T47D (cell line): Measurements from ENCODE around the gene RABAC1.

Source experiments
- DNase-seq, 2 experiments: peaks; one replicate each; pipeline versions ENCODE4 v3.0.0 to v3.0.0-alpha.2; 2011 to 2012; ENCODE audit warnings: low read depth in 1 of 2, low spot score in 1 of 2
- JUND ChIP-seq: IDR thresholded peaks from 2 replicates; pipeline ENCODE4 v1.6.1; 2012; ENCODE audit warnings: low read depth
- in situ Hi-C: cut with HindIII; loops from 2 replicates; pipeline ENCODE4 v1.10.0; 2016; ENCODE audit warnings: low sequenced_read_pairs, low pct_unique_long_range_greater_than_20kb

RABAC1 gene

DNA sequence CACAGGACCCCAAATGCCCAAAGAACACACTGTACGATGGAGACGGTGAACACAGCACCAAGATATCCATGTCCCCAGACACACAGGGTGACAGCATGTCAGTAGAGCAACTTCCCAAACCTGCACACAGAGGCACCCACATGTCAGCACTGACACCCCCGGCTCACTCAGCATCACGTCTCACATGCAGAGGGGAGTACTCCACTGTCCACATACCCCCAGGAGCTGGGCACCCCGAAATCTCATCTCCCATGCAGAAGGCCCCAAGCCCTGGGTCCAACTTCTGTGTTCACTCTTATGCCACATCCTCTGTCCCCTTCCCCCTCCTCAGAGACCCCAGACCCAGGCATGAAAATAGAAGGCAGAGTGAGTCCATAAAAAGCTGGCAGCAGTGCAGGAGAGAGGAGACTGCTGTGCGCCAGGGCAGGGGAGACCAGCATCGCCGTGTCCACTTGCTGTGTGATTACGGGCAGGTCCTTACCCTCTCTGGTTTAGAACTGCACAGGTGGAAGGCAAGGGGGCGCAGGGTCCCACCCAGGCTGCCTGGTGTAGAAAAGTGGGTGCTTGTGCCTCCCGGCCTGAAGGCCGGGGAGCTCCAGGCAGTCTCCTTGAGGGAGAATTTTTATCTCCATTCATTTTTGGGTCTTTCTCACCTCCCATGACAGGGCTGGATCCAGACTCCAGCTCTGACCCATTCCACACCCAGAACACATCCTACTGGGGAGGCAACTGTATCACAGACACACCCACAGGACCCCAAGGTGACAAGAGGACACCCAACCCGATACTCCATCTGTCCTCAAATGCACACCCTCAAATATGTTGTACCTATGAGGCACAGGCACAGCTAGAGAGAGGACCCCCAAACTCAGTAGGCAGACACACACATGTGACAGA lies 47.9 kb downstream of the RABAC1 start:
- TF ChIP-seq JUND, result no peak
- DNase-seq, result no peak
- in situ Hi-C loops, result no loop called here

DNA sequence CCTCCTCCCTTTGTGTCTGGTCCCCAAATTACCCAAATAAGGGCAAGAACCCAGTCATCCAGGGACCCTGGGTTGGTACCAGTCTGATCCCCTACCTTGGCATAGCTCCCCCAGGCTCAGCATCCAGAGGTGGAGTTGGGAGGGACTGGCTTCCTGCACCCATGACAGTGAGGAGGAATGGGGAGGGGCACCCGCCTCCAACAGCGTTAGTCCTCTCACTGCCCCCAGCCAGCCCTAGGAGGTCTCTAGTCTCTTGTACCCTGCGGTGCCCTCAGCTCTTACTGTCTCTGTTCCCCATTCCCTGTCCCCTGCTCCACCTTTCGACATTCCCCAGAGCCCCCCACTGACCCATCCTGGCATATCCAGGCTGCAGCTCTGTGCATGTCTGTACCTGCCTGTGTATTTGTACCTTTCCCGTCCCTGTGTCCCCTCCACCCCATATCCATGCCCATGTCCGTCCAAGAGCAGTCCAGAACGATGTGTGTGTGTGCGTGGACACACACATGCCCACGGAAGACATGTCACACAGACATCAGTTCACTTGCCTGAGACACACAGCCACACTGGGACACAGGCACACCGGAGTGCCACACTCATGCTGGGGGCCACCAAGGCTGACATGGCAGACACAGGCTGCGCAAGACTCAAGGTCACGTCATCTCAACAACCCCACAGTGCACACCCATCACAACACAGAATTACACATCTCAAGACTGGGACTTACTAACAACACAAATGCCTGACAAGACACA lies 48.7 kb downstream of the RABAC1 start:
- no peak for DNase-seq
- in situ Hi-C loops, result no loop called here
- TF ChIP-seq JUND, result no peak

DNA sequence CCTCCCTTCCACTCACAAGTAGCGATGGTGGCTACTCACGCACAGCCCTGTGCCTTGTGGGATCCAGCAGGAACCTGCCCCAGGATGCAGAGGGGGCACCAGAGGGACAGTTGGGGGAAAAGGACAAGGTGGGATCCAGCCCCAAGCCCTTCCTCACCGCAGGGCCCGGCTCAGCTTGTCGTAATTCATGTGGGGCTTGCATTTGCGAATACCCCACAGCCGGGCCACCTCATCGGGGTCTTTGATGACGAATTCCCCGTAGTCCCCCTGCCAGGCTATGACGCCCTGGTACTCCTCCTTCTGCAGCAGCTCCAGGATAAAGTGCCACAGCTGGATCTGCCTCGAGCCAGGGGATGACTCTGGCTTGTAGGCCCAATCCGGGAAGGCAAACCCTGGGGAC lies 49.4 kb downstream of the RABAC1 start:
- DNase-seq, result no peak
- TF ChIP-seq JUND, result no peak
- in situ Hi-C loops, result no loop called here

GRCh38 chr19:41908724-41909464 lies 50.2 kb downstream of the RABAC1 start:
- DNase-seq, result no peak
- in situ Hi-C loops, result no loop called here
- TF ChIP-seq JUND, result no peak

GRCh38 chr19:41907994-41908615 lies 51.0 kb downstream of the RABAC1 start:
- TF ChIP-seq JUND, result no peak
- DNase-seq, result no peak
- in situ Hi-C loops, result no loop called here

GRCh38 chr19:41906916-41907680 lies 52.0 kb downstream of the RABAC1 start:
- no peak for TF ChIP-seq JUND
- in situ Hi-C loops, result no loop called here
- no peak for DNase-seq
